IMR-90 (cell line): ENCODE results near the gene SRPK2. TPM values are rescaled to one million over a fixed set of nuclear protein-coding genes. Genes with fewer than 3 reads are reported as not detected.

Experiments used
- ATAC-seq: fragments of 200-7000 bp; cut with Tn5 transposase; 2 replicates; pipeline ENCODE4 v1.9.1; 2020; ENCODE audit warnings: low read depth, mild to moderate bottlenecking, moderate library complexity
- BruUV-seq: library from RNA; stranded (reverse); fragments of 400-500 nt; replicated peaks from 2 replicates; lab custom pipeline; 2021; lab: Mats Ljungman, UMichigan
- CTCF ChIA-PET: fragments of 300-600 bp; formaldehyde crosslinking; extraction: SDS; loops from one replicate; lab custom pipeline; 2021; ENCODE audit warnings: antibody characterized with exemption; lab: Yijun Ruan, JAX
- POLR2A ChIA-PET: fragments of 300-600 bp; sonication (Branson Sonifier 250); formaldehyde crosslinking; loops from one replicate; lab custom pipeline; 2022; ENCODE audit warnings: antibody characterized with exemption; ENCODE audit not compliant: unreplicated experiment; lab: Charles Lee
- DNase-seq: peaks from one replicate; pipeline ENCODE4 v3.0.0; 2013
- H2AFZ ChIP-seq: replicated peaks from 2 replicates; pipeline ENCODE3; 2013; ENCODE audit warnings: low read length, mild to moderate bottlenecking; ENCODE audit not compliant: poor library complexity
- H2AK5ac ChIP-seq: 2 replicates; pipeline ENCODE4 v1.6.1; 2013; ENCODE audit warnings: low read depth, low read length, inconsistent platforms
- H2AK9ac ChIP-seq: replicated peaks from 2 replicates; pipeline ENCODE3; 2013; ENCODE audit warnings: mild to moderate bottlenecking, low read depth, low read length, moderate library complexity; ENCODE audit not compliant: poor library complexity
- H2BK120ac ChIP-seq: 2 replicates; pipeline ENCODE4 v1.6.1; 2013; ENCODE audit warnings: low read depth, low read length, inconsistent platforms
- H2BK15ac ChIP-seq: 3 replicates; pipeline ENCODE4 v1.6.1; 2013; ENCODE audit warnings: low read depth, low read length, inconsistent platforms
- H2BK20ac ChIP-seq: 2 replicates; pipeline ENCODE4 v1.6.1; 2013; ENCODE audit warnings: low read depth, mild to moderate bottlenecking, inconsistent platforms, low read length, moderate library complexity
- H2BK5ac ChIP-seq: 2 replicates; pipeline ENCODE4 v1.6.1; 2013; ENCODE audit warnings: mild to moderate bottlenecking, low read depth, low read length, inconsistent platforms; ENCODE audit not compliant: poor library complexity, severe bottlenecking
- H3K14ac ChIP-seq: replicated peaks from 2 replicates; pipeline ENCODE4 v1.6.1; 2013; ENCODE audit warnings: low read depth, low read length, inconsistent platforms
- H3K18ac ChIP-seq: 2 replicates; pipeline ENCODE4 v1.6.1; 2013; ENCODE audit warnings: low read depth, low read length, control low read depth
- H3K23ac ChIP-seq: 2 replicates; pipeline ENCODE4 v1.6.1; 2013; ENCODE audit warnings: low read depth, low read length, inconsistent platforms
- H3K27ac ChIP-seq: 2 replicates; pipeline ENCODE4 v1.5.1; 2013; ENCODE audit warnings: mild to moderate bottlenecking, control low read depth, low read length; ENCODE audit not compliant: insufficient read depth
- H3K27me3 ChIP-seq: 2 replicates; pipeline ENCODE4 v1.6.1; 2013; ENCODE audit warnings: low read length; ENCODE audit not compliant: control insufficient read depth, insufficient read depth
- H3K36me3 ChIP-seq: 2 replicates; pipeline ENCODE4 v1.6.1; 2013; ENCODE audit warnings: low read length, mixed read lengths; ENCODE audit not compliant: control insufficient read depth, insufficient read depth
- H3K4ac ChIP-seq: 2 replicates; pipeline ENCODE4 v1.6.1; 2013; ENCODE audit warnings: low read depth, low read length, inconsistent platforms
- H3K4me1 ChIP-seq: 2 replicates; pipeline ENCODE4 v1.6.1; 2013; ENCODE audit warnings: low read length, mixed read lengths; ENCODE audit not compliant: control insufficient read depth, insufficient read depth
- H3K4me2 ChIP-seq: 2 replicates; pipeline ENCODE4 v1.6.1; 2013; ENCODE audit warnings: low read depth, mild to moderate bottlenecking, control low read depth, low read length, moderate library complexity
- H3K4me3 ChIP-seq: 2 replicates; pipeline ENCODE4 v1.5.1; 2013; ENCODE audit warnings: low read depth, mild to moderate bottlenecking, control low read depth, low read length, moderate library complexity; ENCODE audit not compliant: insufficient read depth
- H3K56ac ChIP-seq: 2 replicates; pipeline ENCODE4 v1.6.1; 2013; ENCODE audit warnings: low read length, inconsistent platforms; ENCODE audit not compliant: insufficient read depth; ENCODE audit errors: extremely low read depth
- H3K79me1 ChIP-seq, 2 experiments: 2 replicates each; pipeline ENCODE4 v1.6.1; 2013; ENCODE audit warnings: low read length in 2 of 2, inconsistent platforms in 1 of 2, low read depth in 1 of 2
- H3K9ac ChIP-seq: 2 replicates; pipeline ENCODE4 v1.6.1; 2013; ENCODE audit warnings: low read depth, low read length, control low read depth
- H3K9me1 ChIP-seq: 2 replicates; pipeline ENCODE4 v1.6.1; 2013; ENCODE audit warnings: low read length, inconsistent platforms; ENCODE audit not compliant: insufficient read depth
- H3K9me3 ChIP-seq: 2 replicates; pipeline ENCODE4 v1.6.1; 2013; ENCODE audit warnings: low read length; ENCODE audit not compliant: control insufficient read depth, insufficient read depth
- H4K20me1 ChIP-seq: 2 replicates; pipeline ENCODE4 v1.6.1; 2013; ENCODE audit warnings: low read length, inconsistent platforms; ENCODE audit not compliant: insufficient read depth
- H4K5ac ChIP-seq: 2 replicates; pipeline ENCODE4 v1.6.1; 2013; ENCODE audit warnings: mild to moderate bottlenecking, low read depth, low read length, control low read depth
- H4K8ac ChIP-seq, 2 experiments: 2 replicates each; pipeline ENCODE4 v1.6.1; 2013; ENCODE audit warnings: low read depth in 2 of 2, low read length in 2 of 2, control low read depth in 1 of 2, inconsistent platforms in 1 of 2
- H4K91ac ChIP-seq: 2 replicates; pipeline ENCODE4 v1.6.1; 2013; ENCODE audit warnings: low read depth, low read length, inconsistent platforms; ENCODE audit not compliant: insufficient read depth
- MXI1 ChIP-seq: IDR thresholded peaks from 2 replicates; pipeline ENCODE4 v1.6.1; 2012; ENCODE audit warnings: low read depth, mild to moderate bottlenecking, low read length, moderate library complexity, borderline replicate concordance
- WGBS, 2 experiments: methylation state at CpG; one replicate each; pipeline versions ENCODE4 v1.1.5 to v1.1.7; 2013; ENCODE audit warnings: missing lambda C conversion rate in 2 of 2; ENCODE audit not compliant: insufficient read length in 1 of 2; ENCODE audit errors: extremely low coverage in 2 of 2; 5-methylcytosine and 5-hydroxymethylcytosine counted together
- dilution Hi-C: fragments of 300-500 bp; cut with HindIII; formaldehyde crosslinking; loops from one replicate; pipeline ENCODE4 v1.14.3; 2018; ENCODE audit warnings: low sequenced_read_pairs; ENCODE audit not compliant: unreplicated experiment
- in situ Hi-C: fragments of 300-500 bp; cut with MboI; formaldehyde crosslinking; loops from 3 replicates; pipeline ENCODE4 v1.14.3; 2019; ENCODE audit warnings: low sequenced_read_pairs, inconsistent platforms, mixed read lengths
- intact Hi-C: fragments of 100-400 bp; cut with micrococcal nuclease; formaldehyde crosslinking; loops from 2 replicates; pipeline ENCODE4 v1.10.0; 2022
- polyA plus RNA-seq, 3 experiments: library from polyadenylated mRNA; depleted of rRNA; stranded (reverse); fragments of >200 nt; gene quantifications; 2 replicates each; pipeline ENCODE4 v1.2.3, GENCODE V29; 2012; ENCODE audit warnings: low replicate concordance in 1 of 3
- total RNA-seq: library from RNA; depleted of rRNA; stranded (reverse); fragments of >200 nt; gene quantifications from 2 replicates; pipeline ENCODE4 v1.2.3, GENCODE V29; 2012

Gene SRPK2
- total and polyA plus RNA-seq, 2 of the 4 experiments (the other 2 are of a cell fraction), result 13.2 to 33.0 TPM

GRCh38 chr7:105403128-105403527 is 14.4 kb upstream of the SRPK2 start:
- H2BK15ac ChIP-seq, result no peak overlapping the region

More at GRCh38 chr7:105403128-105403527, 14.4 kb upstream of the SRPK2 start:
- no peak overlapping the region for H3K14ac ChIP-seq
- H3K79me1 ChIP-seq, result no peaks in the 10 kb centered on the region
- H3K56ac ChIP-seq, result no peak overlapping the region
- dilution Hi-C loops (no loop called here), in situ Hi-C loops (no loop called here), intact Hi-C loops (loop anchor here (5.0 kb wide), 1 partner anchor 184 kb away; no protein-coding TSS in a partner anchor)
- H2AK9ac ChIP-seq, result no peak overlapping the region
- TF ChIP-seq MXI1, result no peak
- no peak overlapping the region for H3K18ac ChIP-seq
- H2BK20ac ChIP-seq, result no peak overlapping the region
- ChIA-PET CTCF (no interaction called here), POLR2A (no interaction called here)
- H3K4me2 ChIP-seq, result no peak overlapping the region
- peaks cover 5% of the 10 kb centered on the region for H3K4me1 ChIP-seq
- no peak overlapping the region for H2AFZ ChIP-seq
- H4K8ac ChIP-seq, result no peak overlapping the region
- ATAC-seq (no peak), DNase-seq (no peak)
- H4K5ac ChIP-seq, result no peak overlapping the region
- no peaks in the 10 kb centered on the region for H3K27me3 ChIP-seq
- H4K91ac ChIP-seq, result no peak overlapping the region
- BruUV-seq, result no TSS peak
- no peaks in the 10 kb centered on the region for H4K20me1 ChIP-seq
- WGBS, 2 experiments, result 100% methylated on average over 2 of the region's 6 CpGs; no CpG with 5 or more reads in 1 of the 2 experiments
- no peak overlapping the region for H2BK5ac ChIP-seq
- no peak overlapping the region for H3K23ac ChIP-seq
- no peaks in the 10 kb centered on the region for H3K36me3 ChIP-seq
- H3K4me3 ChIP-seq, result no peak overlapping the region
- H3K9ac ChIP-seq, result no peak overlapping the region
- H2BK120ac ChIP-seq, result no peak overlapping the region
- no peak overlapping the region for H3K27ac ChIP-seq
- H3K9me1 ChIP-seq, result no peaks in the 10 kb centered on the region
- no peaks in the 10 kb centered on the region for H3K9me3 ChIP-seq
- H2AK5ac ChIP-seq, result no peak overlapping the region
- H3K4ac ChIP-seq, result no peak overlapping the region
